Head of caudate nucleus (tissue), 42 donors: ENCODE measurements around the gene MRPL45.

ENCODE experiments used
- DNase-seq, 42 donors: peaks; one replicate each; pipeline versions ENCODE4 v3.0.0 to v3.0.0-alpha.2; 2020 to 2021; ENCODE audit warnings: mixed read lengths in 7 of 42
- intact Hi-C: fragments of 100-400 bp; cut with DNase I; formaldehyde crosslinking; loops from one replicate; pipeline ENCODE4 v1.15.0; 2022

Gene MRPL45

GRCh38 chr17:38341035-38341721, 44.2 kb downstream of the MRPL45 start:
- intact Hi-C loops: no loop called here
- peak; percentile 64 to 95 (median 89) for DNase-seq

- intact Hi-C loops: no loop called here
- no peak for DNase-seq
These were observed 46.1 kb downstream of the MRPL45 start for GRCh38 chr17:38342886-38343607.

- peak in 4 of 42 donors; percentile 13 to 47 (median 32) for DNase-seq
- intact Hi-C loops: no loop called here
These were observed 46.8 kb downstream of the MRPL45 start, which contains the start of gene GPR179 for GRCh38 chr17:38343608-38344419. TSS of gene GPR179 (minus strand) at chr17:38343956. CDS start at chr17:38343789, 167 bp downstream.

GRCh38 chr17:38344420-38344745, 47.4 kb downstream of the MRPL45 start:
- DNase-seq: no peak
- intact Hi-C loops: no loop called here

GRCh38 chr17:38345743-38346142, 48.8 kb downstream of the MRPL45 start:
- DNase-seq: no peak
- intact Hi-C loops: no loop called here

- intact Hi-C loops: no loop called here
- peak; percentile 66 to 95 (median 88) for DNase-seq
These were observed 52.2 kb downstream of the MRPL45 start for GRCh38 chr17:38349097-38349730.

- peak in 18 of 42 donors; percentile 12 to 77 (median 37) for DNase-seq
- intact Hi-C loops: loop anchor here (5.0 kb wide), 1 partner anchor 62 kb away; no protein-coding TSS in a partner anchor
These were observed 53.1 kb downstream of the MRPL45 start for GRCh38 chr17:38350035-38350434.

GRCh38 chr17:38351412-38352222, 54.6 kb downstream of the MRPL45 start, which contains the start of gene SOCS7:
TSS of gene SOCS7 (plus strand) at chr17:38351844. CDS start at chr17:38352053, 209 bp downstream.
- DNase-seq: peak; percentile 76 to 98 (median 94)
- intact Hi-C loops: loop anchor here (5.0 kb wide), 1 partner anchor 61 kb away; no protein-coding TSS in a partner anchor

GRCh38 chr17:38352245-38353085, 55.5 kb downstream of the MRPL45 start:
- DNase-seq: peak in 34 of 42 donors; percentile 13 to 65 (median 41)
- intact Hi-C loops: loop anchor here (5.0 kb wide), 1 partner anchor 60 kb away; no protein-coding TSS in a partner anchor

GRCh38 chr17:38353086-38353604, 56.2 kb downstream of the MRPL45 start:
- DNase-seq: no peak
- intact Hi-C loops: loop anchor here (5.0 kb wide), 1 partner anchor 59 kb away; no protein-coding TSS in a partner anchor

- intact Hi-C loops: loop anchor here (5.0 kb wide), 1 partner anchor 59 kb away; no protein-coding TSS in a partner anchor
- DNase-seq: no peak
These were observed 56.7 kb downstream of the MRPL45 start for GRCh38 chr17:38353668-38354067.

GRCh38 chr17:38354466-38354865, 57.5 kb downstream of the MRPL45 start:
- DNase-seq: peak in 5 of 42 donors; percentile 29 to 54 (median 37)
- intact Hi-C loops: loop anchor here (5.0 kb wide), 1 partner anchor 58 kb away; no protein-coding TSS in a partner anchor

GRCh38 chr17:38355251-38355650, 58.3 kb downstream of the MRPL45 start:
- no peak for DNase-seq
- intact Hi-C loops: no loop called here

- intact Hi-C loops: no loop called here
These were observed 60.6 kb downstream of the MRPL45 start for GRCh38 chr17:38357486-38358123.

GRCh38 chr17:38358586-38359513, 61.9 kb downstream of the MRPL45 start:
- intact Hi-C loops: no loop called here
- peak in 3 of 42 donors; percentile 18 to 33 (median 33) for DNase-seq

More at GRCh38 chr17:38357486-38358123, 60.6 kb downstream of the MRPL45 start:
- no peak for DNase-seq
